NT2/D1 (cell line): ENCODE measurements around the gene IL1F10.

Experiments used
- YY1 ChIP-seq: IDR thresholded peaks from 2 replicates; pipeline ENCODE4 v1.6.1; 2011; ENCODE audit not compliant: insufficient read length, insufficient read depth
- ZNF274 ChIP-seq: IDR thresholded peaks from 2 replicates; pipeline ENCODE4 v1.6.1; 2011; ENCODE audit warnings: mild to moderate bottlenecking, low read depth, low read length

DNA sequence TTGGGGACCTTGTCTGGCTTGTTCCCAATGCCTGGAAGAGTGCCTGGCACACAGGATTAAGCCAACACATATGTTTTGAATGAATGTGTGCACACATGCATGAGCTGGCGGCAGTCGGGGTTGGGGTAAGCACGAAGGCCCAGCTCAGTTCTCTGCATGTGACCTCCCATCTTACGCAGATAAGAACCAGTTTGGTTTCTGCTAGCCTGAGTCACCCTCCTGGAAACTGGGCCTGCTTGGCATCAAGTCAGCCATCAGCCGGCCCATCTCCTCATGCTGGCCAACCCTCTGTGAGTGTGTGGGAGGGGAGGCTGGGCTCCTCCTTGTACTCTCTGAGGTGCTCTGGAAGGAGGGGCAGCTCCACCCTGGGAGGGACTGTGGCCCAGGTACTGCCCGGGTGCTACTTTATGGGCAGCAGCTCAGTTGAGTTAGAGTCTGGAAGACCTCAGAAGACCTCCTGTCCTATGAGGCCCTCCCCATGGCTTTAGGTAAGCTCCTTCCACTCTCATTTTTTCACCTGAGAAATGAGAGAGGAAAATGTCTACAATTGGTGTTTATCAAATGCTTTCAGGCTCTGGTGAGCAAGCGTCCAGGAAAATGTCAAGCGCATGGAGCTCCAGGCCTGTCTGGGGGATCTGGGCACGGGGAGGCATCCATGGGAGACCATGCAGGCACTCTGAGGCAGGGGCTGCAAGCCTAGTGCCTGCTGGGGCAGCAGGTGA, 49.9 kb downstream of the IL1F10 start:
- no peak for TF ChIP-seq YY1
- TF ChIP-seq ZNF274, result no peak
